H1 (cell line): ENCODE data around the gene NYAP2. TPM values are rescaled to one million over a fixed set of nuclear protein-coding genes. Genes with fewer than 3 reads are reported as not detected.

Source experiments
- CTCF ChIA-PET: fragments of 300-600 bp; sonication (Branson Sonifier 250); formaldehyde crosslinking; loops from one replicate; lab custom pipeline; 2021; ENCODE audit not compliant: partially characterized antibody; lab: Charles Lee
- POLR2A ChIA-PET: fragments of 300-600 bp; sonication (Branson Sonifier 250); formaldehyde crosslinking; loops from one replicate; lab custom pipeline; 2021; ENCODE audit warnings: inconsistent platforms; ENCODE audit not compliant: partially characterized antibody; lab: Charles Lee
- DNase-seq, 2 experiments: peaks; one replicate each; pipeline versions ENCODE4 v3.0.0 to v3.0.0-alpha.2; 2010 to 2022; ENCODE audit warnings: low spot score in 2 of 2, low read depth in 1 of 2, mixed read lengths in 1 of 2
- FAIRE-seq: peaks from 2 replicates; lab custom pipeline; 2011; peaks lifted over from hg19 to GRCh38; lab: Jason Lieb, UNC
- H2AFZ ChIP-seq: 2 replicates; pipeline ENCODE4 v1.8.1; 2012; ENCODE audit warnings: low read length, inconsistent platforms
- H2AK5ac ChIP-seq: 2 replicates; pipeline ENCODE4 v1.6.1; 2013; ENCODE audit warnings: low read depth, low read length
- H2BK120ac ChIP-seq: replicated peaks from 2 replicates; pipeline ENCODE3; 2013; ENCODE audit warnings: low read depth, low read length, inconsistent platforms
- H2BK12ac ChIP-seq: 2 replicates; pipeline ENCODE4 v1.6.1; 2013; ENCODE audit warnings: low read depth, low read length
- H2BK15ac ChIP-seq: 2 replicates; pipeline ENCODE4 v1.6.1; 2013; ENCODE audit warnings: low read length
- H2BK20ac ChIP-seq: 2 replicates; pipeline ENCODE4 v1.6.1; 2013; ENCODE audit warnings: low read length
- H2BK5ac ChIP-seq: 2 replicates; pipeline ENCODE4 v1.6.1; 2013; ENCODE audit warnings: low read depth, low read length
- H3K14ac ChIP-seq: 2 replicates; pipeline ENCODE4 v1.6.1; 2013; ENCODE audit warnings: inconsistent platforms; ENCODE audit not compliant: insufficient read length
- H3K18ac ChIP-seq: 2 replicates; pipeline ENCODE4 v1.6.1; 2013; ENCODE audit warnings: low read length; ENCODE audit errors: extremely low read depth
- H3K23ac ChIP-seq: 2 replicates; pipeline ENCODE4 v1.6.1; 2013; ENCODE audit warnings: inconsistent platforms; ENCODE audit not compliant: insufficient read length
- H3K23me2 ChIP-seq: 2 replicates; pipeline ENCODE4 v1.6.1; 2013; ENCODE audit warnings: low read depth, low read length
- H3K27ac ChIP-seq: 2 replicates; pipeline ENCODE4 v1.6.1; 2011; ENCODE audit warnings: low read depth, low read length, inconsistent platforms
- H3K27me3 ChIP-seq, 4 experiments: replicated peaks in 1 of 4; 1 replicate in 1 of 4; 2 replicates in 3 of 4; pipeline versions ENCODE4 v1.6.1 to v1.8.1; 2011 to 2013; ENCODE audit warnings: low read length in 3 of 4, mild to moderate bottlenecking in 3 of 4, inconsistent platforms in 2 of 4, mixed read lengths in 2 of 4, moderate library complexity in 1 of 4; ENCODE audit not compliant: control insufficient read depth in 3 of 4, insufficient read depth in 3 of 4; ENCODE audit errors: extremely low read depth in 1 of 4
- H3K36me3 ChIP-seq, 4 experiments: 2 replicates each; pipeline versions ENCODE4 v1.6.1 to v1.8.1; 2011 to 2013; ENCODE audit warnings: mild to moderate bottlenecking in 4 of 4, low read length in 3 of 4, moderate library complexity in 2 of 4, control low read depth in 1 of 4, inconsistent platforms in 1 of 4; ENCODE audit not compliant: insufficient read depth in 4 of 4, control insufficient read depth in 2 of 4
- H3K4ac ChIP-seq: replicated peaks from 2 replicates; pipeline ENCODE3; 2013; ENCODE audit warnings: low read length, low read depth, mixed read lengths, inconsistent platforms; ENCODE audit not compliant: insufficient read length
- H3K4me1 ChIP-seq, 4 experiments: replicated peaks in 1 of 4; 1 replicate in 1 of 4; 2 replicates in 3 of 4; pipeline versions ENCODE4 v1.6.1 to v1.8.1; 2011 to 2013; ENCODE audit warnings: low read length in 3 of 4, inconsistent platforms in 2 of 4, mixed read lengths in 1 of 4; ENCODE audit not compliant: insufficient read depth in 4 of 4, control insufficient read depth in 3 of 4
- H3K4me2 ChIP-seq, 2 experiments: 2 replicates each; pipeline versions ENCODE4 v1.6.1 to v1.8.1; 2011 to 2013; ENCODE audit warnings: low read depth in 2 of 2, low read length in 2 of 2, control low read depth in 1 of 2, inconsistent platforms in 1 of 2, mild to moderate bottlenecking in 1 of 2; ENCODE audit not compliant: insufficient read depth in 1 of 2
- H3K4me3 ChIP-seq, 4 experiments: fragments of 200-600, 300-600 bp in 1 of 4; sonication (generic), shearing (Covaris generic), sonication (Bioruptor Twin) in 1 of 4; 2 replicates each; pipeline versions ENCODE4 v1.5.1 to v1.8.1; 2011 to 2016; ENCODE audit warnings: low read length in 4 of 4, low read depth in 3 of 4, control low read depth in 2 of 4, inconsistent platforms in 2 of 4, mild to moderate bottlenecking in 2 of 4, mixed read lengths in 1 of 4, moderate library complexity in 1 of 4; ENCODE audit not compliant: insufficient read depth in 2 of 4; ENCODE audit errors: extremely low read depth in 1 of 4
- H3K56ac ChIP-seq: replicated peaks from 2 replicates; pipeline ENCODE3; 2013; ENCODE audit warnings: low read depth, mild to moderate bottlenecking, mixed read lengths, low read length, inconsistent platforms; ENCODE audit not compliant: insufficient read length
- H3K79me1 ChIP-seq: 2 replicates; pipeline ENCODE4 v1.6.1; 2013; ENCODE audit warnings: low read depth, low read length, control low read depth
- H3K79me2 ChIP-seq, 2 experiments: 2 replicates each; pipeline versions ENCODE4 v1.6.1 to v1.8.1; 2012 to 2013; ENCODE audit warnings: low read length in 2 of 2, mild to moderate bottlenecking in 2 of 2, inconsistent platforms in 1 of 2; ENCODE audit not compliant: insufficient read depth in 2 of 2, control insufficient read depth in 1 of 2
- H3K9ac ChIP-seq, 4 experiments: replicated peaks in 1 of 4; 1 replicate in 1 of 4; 2 replicates in 3 of 4; pipeline versions ENCODE4 v1.6.1 to v1.8.1; 2011 to 2013; ENCODE audit warnings: low read depth in 3 of 4, low read length in 3 of 4, control low read depth in 2 of 4, mild to moderate bottlenecking in 2 of 4, moderate library complexity in 2 of 4, inconsistent platforms in 1 of 4; ENCODE audit errors: extremely low read depth in 1 of 4
- H3K9me3 ChIP-seq, 2 experiments: 2 replicates each; pipeline versions ENCODE4 v1.6.1 to v1.8.1; 2012 to 2013; ENCODE audit warnings: mild to moderate bottlenecking in 2 of 2, moderate library complexity in 2 of 2, control low read depth in 1 of 2, inconsistent platforms in 1 of 2, low read depth in 1 of 2, low read length in 1 of 2, mixed read lengths in 1 of 2; ENCODE audit not compliant: insufficient read depth in 2 of 2
- H4K20me1 ChIP-seq, 2 experiments: replicated peaks in 1 of 2; 2 replicates each; pipeline versions ENCODE3 to v1.8.1; 2011 to 2013; ENCODE audit warnings: inconsistent platforms in 2 of 2, low read length in 2 of 2, mild to moderate bottlenecking in 1 of 2; ENCODE audit not compliant: insufficient read depth in 2 of 2, control insufficient read depth in 1 of 2
- H4K5ac ChIP-seq: 2 replicates; pipeline ENCODE4 v1.6.1; 2013; ENCODE audit warnings: low read length, low read depth, mixed read lengths, inconsistent platforms; ENCODE audit not compliant: insufficient read length
- H4K8ac ChIP-seq: 2 replicates; pipeline ENCODE4 v1.8.0; 2013; ENCODE audit warnings: mild to moderate bottlenecking, moderate library complexity, low read length, inconsistent platforms; ENCODE audit not compliant: insufficient read depth; ENCODE audit errors: extremely low read depth
- H4K91ac ChIP-seq: replicated peaks from 2 replicates; pipeline ENCODE3; 2013; ENCODE audit warnings: low read length, mixed read lengths, inconsistent platforms; ENCODE audit not compliant: insufficient read length
- BCL11A ChIP-seq, 2 experiments: IDR thresholded peaks; one replicate each; pipeline ENCODE4 v1.6.1; 2011; ENCODE audit warnings: low read depth in 2 of 2, low read length in 2 of 2, mild to moderate bottlenecking in 2 of 2
- CBX8 ChIP-seq: fragments of 300-800, 300-1000 bp; sonication (generic); IDR thresholded peaks from 2 replicates; pipeline ENCODE4 v1.7.1; 2016; ENCODE audit warnings: low read depth, low read length, borderline replicate concordance
- CREB1 ChIP-seq: IDR thresholded peaks from 2 replicates; pipeline ENCODE4 v1.6.1; 2012; ENCODE audit warnings: inconsistent platforms
- NANOG ChIP-seq: IDR thresholded peaks from 2 replicates; pipeline ENCODE4 v1.6.1; 2011; ENCODE audit warnings: low read length, low read depth, mild to moderate bottlenecking, inconsistent platforms; ENCODE audit not compliant: insufficient read depth, poor library complexity, severe bottlenecking
- NRF1 ChIP-seq: IDR thresholded peaks from 2 replicates; pipeline ENCODE4 v1.6.1; 2011; ENCODE audit warnings: mild to moderate bottlenecking, low read depth, low read length, improper control_type of control experiment
- SP4 ChIP-seq: IDR thresholded peaks from 2 replicates; pipeline ENCODE4 v1.6.1; 2012; ENCODE audit warnings: low read length, inconsistent platforms
- SRF ChIP-seq: IDR thresholded peaks from 2 replicates; pipeline ENCODE4 v1.6.1; 2011; ENCODE audit warnings: mild to moderate bottlenecking, low read depth, low read length, moderate library complexity
- TAF1 ChIP-seq: IDR thresholded peaks from 2 replicates; pipeline ENCODE4 v1.6.1; 2011; ENCODE audit warnings: mild to moderate bottlenecking, low read depth, low read length
- TCF12 ChIP-seq: IDR thresholded peaks from 2 replicates; pipeline ENCODE4 v1.6.1; 2011; ENCODE audit warnings: low read depth, mild to moderate bottlenecking, low read length
- WGBS, 2 experiments: shearing (Covaris generic) in 1 of 2; methylation state at CpG; one replicate each; pipeline versions ENCODE4 v1.1.6 to v1.1.7; 2013 to 2015; ENCODE audit warnings: low lambda C conversion rate in 2 of 2, mixed read lengths in 2 of 2, inconsistent platforms in 1 of 2, low coverage in 1 of 2, missing lambda C conversion rate in 1 of 2; ENCODE audit not compliant: insufficient replicate concordance in 2 of 2, insufficient coverage in 1 of 2, insufficient read length in 1 of 2; ENCODE audit errors: extremely low coverage in 1 of 2, missing lambda C conversion rate in 1 of 2; 5-methylcytosine and 5-hydroxymethylcytosine counted together
- polyA plus RNA-seq, 7 experiments: library from polyadenylated mRNA; depleted of rRNA in 3 of 7; stranded (reverse) in 5 of 7; unstranded in 2 of 7; fragments of >200 nt in 5 of 7; fragments of 200-250 nt in 2 of 7; gene quantifications; 1 replicate in 5 of 7; 2 replicates in 1 of 7; 4 replicates in 1 of 7; pipeline versions ENCODE4 v1.2.1 to v1.2.3, GENCODE V29; 2011 to 2013; ENCODE audit warnings: missing spikeins in 2 of 7, mixed read lengths in 2 of 7
- total RNA-seq: library from RNA; stranded (reverse); fragmentation: NEBNext Ultra II Directional; extraction: Animal tissue kit (Norgen Biotek cat#: 25700); gene quantifications from 2 replicates; pipeline ENCODE4 v1.2.1, GENCODE V29; 2021

Gene NYAP2
- total and polyA plus RNA-seq, 2 of the 8 experiments (the other 6 are each of a cell fraction or from before 2014, with no cell fraction given): not detected

DNA sequence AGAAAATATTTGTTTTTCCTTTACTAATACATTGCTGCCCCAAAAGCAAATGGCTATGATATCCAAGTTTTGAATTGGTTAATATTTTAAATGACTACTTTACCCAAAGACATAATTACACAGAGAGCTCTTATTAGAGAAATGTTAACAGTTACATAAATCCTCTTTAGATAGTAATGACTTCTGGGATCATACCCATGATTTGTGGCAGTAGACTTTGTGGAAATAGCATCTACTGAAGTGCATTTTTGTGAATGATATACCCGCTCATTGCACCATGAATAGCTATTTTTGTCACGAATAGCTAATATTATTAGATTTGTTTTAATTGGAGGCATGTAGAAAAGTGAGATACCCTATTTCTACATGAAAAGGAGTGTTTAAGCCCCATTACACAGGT, 15.8 kb downstream of the NYAP2 start:
- Histone ChIP-seq H2AFZ (no peak overlapping the region), H3K4me3 (no peak overlapping the region), H3K36me3 (no peaks in the 10 kb centered on the region), H3K4me1 (no peaks in the 10 kb centered on the region), H4K8ac (no peak overlapping the region), H2BK5ac (no peak overlapping the region), H3K14ac (no peak overlapping the region), H3K27ac (no peak overlapping the region), H3K4me2 (no peak overlapping the region), H3K79me2 (no peaks in the 10 kb centered on the region), H3K9me3 (no peaks in the 10 kb centered on the region), H2BK20ac (no peak overlapping the region), H3K9ac (no peak overlapping the region), H3K27me3 (peaks cover 0 to 1% (median 0%) of the 10 kb centered on the region in 4 experiments; a peak in 1 of 7 replicates), H3K56ac (no peak overlapping the region), H4K91ac (no peak overlapping the region), H3K23me2 (no peaks in the 10 kb centered on the region), H3K23ac (no peak overlapping the region), H2BK12ac (no peak overlapping the region), H3K18ac (no peak overlapping the region), H2BK120ac (no peak overlapping the region), H3K4ac (no peak overlapping the region), H2BK15ac (no peak overlapping the region), H4K5ac (no peak overlapping the region), H3K79me1 (no peaks in the 10 kb centered on the region), H4K20me1 (no peaks in the 10 kb centered on the region), H2AK5ac (no peak overlapping the region)
- FAIRE-seq (no peak), DNase-seq (no peak)
- ChIA-PET CTCF (interaction anchor here (0.6 kb wide), 1 partner anchor 269 kb away, joined by 4 read pairs; no protein-coding TSS in a partner anchor), POLR2A (no interaction called here)
- 93% methylated on average over 2 of the region's 2 CpGs; no CpG with 5 or more reads in 1 of the 2 experiments for WGBS, 2 experiments
- TF ChIP-seq NRF1 (no peak), SP4 (no peak), SRF (no peak), TAF1 (no peak), TCF12 (no peak), NANOG (no peak), BCL11A (IDR thresholded peaks at IDR 0.05; ENCODE audit: low read depth in 2 of 2, low read length in 2 of 2) (no peak), CBX8 (no peak), CREB1 (no peak)
